Stimulated activated CD4-positive, alpha-beta T cell treated with anti-CD3 and anti-CD28 coated beads, Interleukin-4, amount 100 ng/mL, for 4 hours (primary cell): ENCODE data around the gene SVBP.
A peak's percentile ranks its signal among the peaks of the same experiment; 100 is the strongest.
"Not testable (repeated sequence)": the region's sequence is repeated elsewhere in the genome, so short reads cannot be mapped to it uniquely, and the experiment has no call there.

Source experiments
- DNase-seq, 2 experiments: peaks; one replicate each; pipeline ENCODE4 v3.0.0-alpha.2; 2020

Gene SVBP, protein sequence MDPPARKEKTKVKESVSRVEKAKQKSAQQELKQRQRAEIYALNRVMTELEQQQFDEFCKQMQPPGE

DNA sequence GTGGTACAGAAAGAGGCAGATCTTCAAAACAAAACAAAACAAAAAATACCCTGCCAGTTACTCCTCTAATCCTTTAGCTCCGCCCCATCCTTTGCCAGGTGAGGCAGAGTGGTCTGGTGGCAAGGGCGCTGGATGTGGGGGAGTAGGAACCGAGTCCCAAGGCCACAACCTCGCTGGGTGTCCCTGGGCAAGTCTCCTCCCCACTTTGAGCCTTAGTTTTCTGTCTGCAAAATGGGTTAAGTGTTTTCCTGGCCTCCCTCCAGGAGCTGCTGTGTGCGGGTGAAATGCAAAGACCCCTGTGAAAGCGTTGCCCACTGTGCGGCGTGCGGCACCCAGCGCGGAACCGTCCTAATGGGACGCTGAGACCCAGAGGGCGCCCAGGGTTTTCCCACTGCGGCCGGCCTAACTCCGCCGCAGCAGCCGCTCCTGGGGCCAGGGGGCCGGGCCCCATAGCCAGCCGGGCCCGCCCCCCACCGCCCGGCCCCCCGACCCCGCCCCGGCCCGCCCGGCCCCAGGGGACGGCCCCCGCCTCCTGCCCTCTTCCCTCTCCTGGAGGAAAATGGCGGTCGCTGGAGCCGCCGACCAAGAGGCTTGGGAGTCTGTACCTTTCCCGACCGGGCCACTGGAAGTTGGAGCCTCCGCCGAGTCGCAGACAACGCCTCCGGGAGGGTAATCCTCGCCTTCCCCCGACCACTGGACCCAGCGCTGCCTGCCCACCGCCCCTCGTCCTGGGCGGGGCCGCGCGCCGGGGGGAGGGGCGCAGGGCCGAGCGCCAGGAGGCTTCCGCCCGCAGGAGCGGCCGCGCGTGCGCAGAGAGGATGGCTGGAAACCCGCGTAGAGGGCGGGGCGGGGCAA is at the start of gene SVBP, which contains the start of gene ERMAP:
Gene SVBP, minus strand, starts transcription at position 813 of the 855 bp plus-strand sequence. CDS start 853 bp downstream, outside the sequence.
Gene ERMAP, plus strand, starts transcription at position 538 of the 855 bp plus-strand sequence. CDS start 13,327 bp downstream, outside the sequence.
- peak; percentile 91 to 98 for DNase-seq

DNA sequence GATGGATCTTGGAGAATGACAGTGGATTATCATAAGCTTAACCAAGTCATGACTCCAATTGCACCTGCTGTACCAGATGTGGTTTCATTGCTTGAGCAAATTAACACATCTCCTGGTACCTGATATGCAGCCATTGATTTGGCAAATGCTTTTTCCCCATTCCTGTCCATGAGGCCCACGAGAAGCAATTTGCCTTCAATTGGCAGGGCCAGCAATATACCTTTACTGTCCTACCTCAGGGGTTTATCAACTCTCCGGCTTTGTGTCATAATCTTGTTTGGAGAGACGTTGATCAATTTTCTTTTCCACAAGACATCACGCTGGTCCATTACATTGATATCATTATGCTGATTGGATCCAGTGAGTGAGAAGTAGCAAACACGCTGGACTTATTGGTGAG is 49.4 kb upstream of the SVBP start:
- no peak for DNase-seq

DNA sequence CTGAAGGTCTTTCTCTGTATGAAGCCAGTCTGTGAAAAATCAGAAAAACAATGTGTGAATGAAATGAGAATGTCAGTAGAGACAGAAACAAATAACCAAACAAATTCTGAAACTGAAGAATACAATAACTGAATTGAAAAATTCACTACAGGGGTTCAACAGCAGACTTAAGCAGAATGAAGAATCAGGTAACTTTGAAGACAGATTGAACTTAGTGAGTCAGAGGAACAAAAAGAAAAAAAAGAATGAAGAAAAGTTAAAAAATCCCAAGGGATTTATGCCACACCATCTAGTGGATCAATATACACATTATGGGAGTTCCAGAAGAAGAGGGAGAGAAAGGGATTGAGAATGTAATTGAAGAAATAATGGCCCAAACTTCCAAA is 43.8 kb upstream of the SVBP start:
- no peak for DNase-seq

DNA sequence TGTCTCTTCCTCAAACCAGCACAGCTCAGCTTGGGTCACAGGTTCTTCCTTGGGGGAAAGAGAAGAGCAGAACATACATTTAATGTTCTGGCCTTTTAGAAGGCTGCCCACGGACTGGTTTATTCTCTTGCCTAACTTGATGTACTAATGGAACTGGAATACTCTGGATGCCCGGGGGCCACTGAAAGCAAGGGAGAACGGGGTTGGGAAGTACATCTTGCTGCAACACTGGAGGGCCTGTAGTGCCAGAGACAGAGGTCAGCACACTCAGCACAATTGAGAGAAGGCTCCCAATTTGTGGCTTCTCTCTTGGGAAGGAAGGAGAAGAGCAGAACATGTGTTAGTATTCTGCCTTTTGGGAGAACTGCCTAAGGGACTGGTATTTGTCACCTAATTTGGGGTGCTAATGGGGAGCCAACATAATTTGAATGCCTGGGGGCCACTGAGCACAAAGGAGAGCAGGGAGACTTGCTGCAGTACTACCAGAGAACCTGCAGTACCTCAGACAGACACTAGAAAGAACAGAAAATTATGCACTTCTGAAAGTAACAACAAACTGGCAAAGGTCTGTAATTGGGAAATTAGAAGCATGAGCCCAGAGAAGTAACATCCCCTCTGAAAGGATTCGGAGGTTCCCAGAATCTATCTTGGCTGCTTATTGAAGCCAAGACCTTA is 43.3 kb upstream of the SVBP start:
- DNase-seq, result no peak

DNA sequence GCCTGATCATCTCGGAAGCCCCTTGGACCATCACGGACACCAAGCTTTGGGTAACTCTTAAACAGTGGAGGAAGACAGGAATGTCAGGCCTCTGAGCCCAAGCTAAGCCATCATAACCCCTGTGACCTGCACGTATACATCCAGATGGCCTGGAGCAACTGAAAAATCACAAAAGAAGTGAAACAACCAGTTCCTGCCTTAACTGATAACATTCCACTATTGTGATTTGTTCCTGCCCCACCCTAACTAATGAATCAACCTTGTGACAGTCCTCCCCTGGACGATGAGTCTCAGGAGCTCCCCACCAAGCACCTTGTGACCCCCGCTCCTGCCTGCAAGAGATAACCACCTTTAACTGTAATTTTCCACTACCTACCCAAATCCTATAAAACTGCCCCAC is 42.2 kb upstream of the SVBP start:
- not testable (repeated sequence) for DNase-seq

DNA sequence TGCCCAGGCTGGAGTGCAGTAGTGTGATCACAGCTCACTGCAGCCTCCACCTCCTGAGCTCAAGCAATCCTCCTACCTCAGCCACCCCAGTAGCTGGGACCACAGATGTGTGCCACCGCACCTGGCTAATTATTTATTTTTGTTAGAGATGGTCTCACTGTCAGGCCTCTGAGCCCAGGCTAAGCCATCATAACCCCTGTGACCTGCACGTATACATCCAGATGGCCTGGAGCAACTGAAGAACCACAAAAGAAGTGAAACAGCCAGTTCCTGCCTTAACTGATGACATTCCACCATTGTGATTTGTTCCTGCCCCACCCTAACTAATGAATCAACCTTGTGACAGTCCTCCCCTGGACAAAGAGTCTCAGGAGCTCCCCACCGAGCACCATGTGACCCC is 39.4 kb upstream of the SVBP start:
- not testable (repeated sequence) for DNase-seq

DNA sequence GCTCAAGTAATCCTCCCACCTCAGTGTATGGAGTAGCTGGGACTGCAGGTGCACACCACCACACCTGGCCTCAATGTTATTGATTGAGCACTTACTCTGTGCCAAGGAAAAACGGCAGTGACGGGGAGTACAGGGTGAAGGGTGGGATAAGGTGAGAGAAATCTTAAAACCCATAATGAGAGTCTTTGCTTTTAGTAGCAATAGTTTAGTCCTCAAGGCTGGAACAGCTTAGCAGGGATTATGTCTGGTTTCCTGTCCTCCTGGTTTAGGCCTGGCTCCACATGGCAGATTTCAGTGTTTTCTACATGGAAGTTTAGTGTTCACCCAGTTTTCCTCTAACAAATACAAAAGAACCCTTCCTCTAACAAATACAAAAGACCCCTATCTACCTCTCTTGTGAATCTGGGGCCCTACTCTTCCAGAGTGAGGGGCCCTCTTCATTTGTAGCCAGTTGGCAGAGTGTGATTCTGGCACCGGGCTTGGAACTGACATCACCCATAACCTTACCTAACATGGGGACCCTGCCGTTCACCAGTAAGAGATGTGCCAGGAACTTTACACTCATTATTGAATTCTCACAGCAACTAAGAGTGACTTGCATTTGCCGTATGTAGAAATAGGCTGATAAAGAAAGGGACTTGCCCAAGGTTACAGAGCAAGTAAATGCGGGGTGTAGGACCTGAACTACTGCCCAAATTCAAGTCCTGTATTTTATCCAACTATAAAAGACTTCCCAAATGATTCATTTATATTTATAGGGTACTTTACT is 36.1 kb upstream of the SVBP start:
- DNase-seq, result no peak

DNA sequence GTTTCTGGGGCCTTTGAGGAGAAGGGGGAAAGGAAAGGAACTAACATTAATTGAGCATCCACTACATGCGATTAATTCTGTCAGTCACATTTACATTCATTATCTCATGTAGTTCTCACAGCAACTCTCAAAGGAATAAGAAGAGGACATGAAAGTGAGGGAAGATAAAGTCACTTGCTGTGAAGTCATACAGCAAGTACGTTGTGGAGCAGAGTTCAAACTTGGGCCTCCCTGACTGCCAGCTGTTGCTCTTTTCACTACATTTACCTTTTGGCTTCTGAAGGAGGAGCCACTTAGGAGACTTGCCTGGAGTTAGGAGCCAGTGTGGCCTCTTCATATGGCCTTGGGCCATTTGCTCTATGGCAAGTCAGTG is 35.4 kb upstream of the SVBP start:
- DNase-seq, result no peak

DNA sequence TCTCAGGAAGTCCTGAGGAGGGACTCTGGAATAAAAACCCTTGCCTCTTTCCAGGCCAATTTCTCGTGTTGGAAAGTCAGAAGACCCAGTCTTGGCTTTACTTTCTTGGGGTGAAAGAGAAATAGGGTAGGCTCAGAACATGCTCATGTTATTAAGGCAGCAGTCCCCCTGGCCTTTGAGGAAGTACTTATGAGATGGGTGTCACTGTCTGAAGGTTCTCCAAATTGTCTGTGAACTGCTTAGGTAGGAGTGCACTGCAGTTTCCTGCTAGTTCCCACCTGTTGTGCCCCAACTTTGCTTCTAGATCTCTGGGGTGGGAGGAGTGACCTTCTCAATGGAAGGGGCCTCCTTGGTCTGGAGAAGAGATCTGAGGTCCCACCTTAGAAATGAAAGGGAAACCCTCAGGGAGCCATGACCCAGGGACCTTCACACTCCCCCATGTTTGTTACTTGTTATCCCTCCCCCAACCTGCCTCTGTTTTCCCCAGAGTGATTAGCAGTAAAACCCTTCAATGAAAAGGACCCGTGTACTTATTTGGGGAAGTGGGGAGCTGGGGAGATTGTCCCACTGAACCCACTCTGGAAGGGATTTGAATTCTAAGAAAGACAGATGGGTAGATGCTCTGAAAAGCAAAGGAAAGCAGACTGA is 34.9 kb upstream of the SVBP start:
- no peak for DNase-seq

DNA sequence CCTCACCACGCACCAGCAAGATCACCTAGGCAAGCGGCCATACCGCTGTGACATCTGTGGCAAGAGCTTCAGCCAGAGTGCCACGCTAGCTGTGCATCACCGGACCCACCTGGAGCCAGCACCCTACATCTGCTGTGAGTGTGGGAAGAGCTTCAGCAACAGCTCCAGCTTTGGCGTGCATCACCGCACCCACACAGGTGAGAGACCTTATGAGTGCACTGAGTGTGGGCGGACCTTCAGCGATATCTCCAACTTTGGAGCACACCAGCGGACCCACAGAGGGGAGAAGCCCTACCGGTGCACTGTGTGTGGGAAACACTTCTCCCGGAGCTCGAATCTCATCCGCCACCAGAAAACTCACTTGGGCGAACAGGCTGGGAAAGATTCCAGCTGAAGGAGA is 34.2 kb upstream of the SVBP start:
- no peak for DNase-seq

DNA sequence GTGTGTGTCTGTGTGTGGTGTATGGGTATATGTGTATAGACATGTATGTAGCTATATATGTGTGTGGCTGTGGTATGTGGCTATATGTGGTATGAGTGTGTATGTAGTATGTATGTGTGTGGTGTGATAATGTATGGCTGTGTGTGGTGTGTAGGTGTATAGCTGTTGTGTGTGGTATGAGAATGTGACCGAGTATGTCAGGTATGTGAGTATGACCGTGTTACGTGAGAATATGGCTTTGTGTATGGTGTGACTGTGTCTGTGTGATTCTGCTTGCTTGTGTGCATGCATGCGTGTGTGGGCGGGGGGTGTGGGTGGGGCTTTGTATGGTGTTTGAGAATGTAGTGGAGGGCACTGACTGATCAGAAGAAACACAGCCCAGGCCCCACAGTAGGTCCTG is 32.7 kb upstream of the SVBP start:
- DNase-seq, result no peak

DNA sequence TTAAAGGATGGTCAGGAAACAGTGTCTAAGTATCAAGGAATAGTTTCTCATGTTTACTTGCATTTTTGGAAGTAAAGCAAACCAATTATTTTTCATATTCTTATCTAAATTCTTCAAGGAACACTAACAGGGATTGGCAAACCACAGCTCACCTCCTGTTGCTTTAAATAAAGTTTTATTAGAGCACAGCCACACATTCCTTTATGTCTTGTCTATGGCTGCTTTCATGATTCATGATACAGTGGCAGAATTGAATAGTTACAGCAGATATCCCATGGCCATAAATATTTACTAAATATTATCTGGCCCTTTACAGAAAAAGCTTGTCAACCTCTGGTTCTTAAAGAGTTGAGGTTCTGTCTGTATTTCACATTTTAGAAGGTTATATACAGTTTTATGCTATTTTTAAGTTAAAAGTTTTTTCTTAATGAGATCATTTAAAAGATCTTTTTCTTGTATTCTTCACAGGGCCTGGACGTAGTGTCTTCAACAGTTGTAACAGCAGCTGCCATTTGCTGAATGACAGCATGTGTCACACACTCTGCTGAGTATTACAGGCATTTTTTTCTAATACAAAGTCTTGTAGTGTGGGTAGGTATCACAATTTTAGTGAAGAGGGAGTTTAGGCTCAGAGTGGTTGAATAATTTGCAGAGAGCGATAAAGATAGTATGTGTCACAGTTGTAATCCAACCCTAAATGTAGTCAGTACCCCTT is 31.8 kb upstream of the SVBP start:
- no peak for DNase-seq

DNA sequence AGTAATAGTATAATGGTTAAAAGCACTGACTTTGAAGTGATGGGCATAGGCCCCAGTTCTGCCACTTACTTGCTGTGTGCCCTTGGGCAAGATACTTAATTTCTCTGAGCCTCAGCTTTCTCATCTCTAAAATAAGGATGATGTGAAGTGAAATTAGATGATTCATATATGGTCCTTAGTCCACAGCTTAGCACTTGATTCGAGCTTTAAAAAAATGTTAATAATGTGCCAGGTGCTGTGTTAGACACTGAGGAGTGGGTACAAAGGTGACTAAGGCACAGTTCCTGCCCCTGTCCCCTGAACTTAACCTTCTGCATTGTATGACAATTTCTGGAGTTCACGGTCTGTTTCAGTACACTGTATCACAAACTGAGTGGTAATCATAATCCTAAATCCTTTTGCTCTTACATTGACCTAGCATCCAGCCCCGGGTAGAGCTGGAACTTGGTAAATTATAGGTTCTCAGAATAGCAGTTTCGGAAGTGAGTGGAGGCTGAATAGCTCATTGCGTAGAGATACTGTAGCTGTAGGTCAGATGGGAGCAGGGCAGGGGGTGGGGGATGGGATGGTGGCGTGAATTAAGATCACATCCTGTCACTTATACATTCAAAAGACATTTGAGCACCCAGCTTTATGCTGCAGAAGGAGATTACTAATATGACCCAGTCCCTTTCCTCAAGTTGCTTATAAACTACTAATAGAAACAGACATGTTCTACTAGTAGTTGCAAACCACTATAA is 30.7 kb upstream of the SVBP start:
- DNase-seq, result no peak

DNA sequence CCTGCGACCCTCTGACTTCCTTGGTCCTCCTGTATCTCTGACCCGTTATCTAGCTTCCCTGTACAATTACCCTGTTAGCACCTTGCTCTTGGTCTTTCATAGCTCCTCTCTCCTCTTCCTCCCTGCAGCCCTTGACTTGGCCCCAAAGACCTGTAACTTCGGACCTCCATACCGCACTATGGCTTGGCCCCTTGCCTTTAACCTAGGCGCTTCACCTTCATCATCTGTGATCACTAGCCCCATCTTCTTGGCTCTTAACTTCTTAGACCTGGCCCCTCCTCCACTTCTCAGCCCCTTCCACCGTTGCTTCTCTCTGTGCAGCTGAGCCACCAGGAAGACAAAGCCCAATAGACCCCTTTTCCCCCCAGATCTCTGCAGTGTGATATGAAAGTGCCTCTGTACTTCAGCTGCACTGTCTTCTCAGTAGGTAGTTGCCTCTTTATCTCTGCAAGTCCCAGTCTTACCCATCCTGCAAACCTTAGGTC is 30.0 kb upstream of the SVBP start:
- DNase-seq, result no peak

DNA sequence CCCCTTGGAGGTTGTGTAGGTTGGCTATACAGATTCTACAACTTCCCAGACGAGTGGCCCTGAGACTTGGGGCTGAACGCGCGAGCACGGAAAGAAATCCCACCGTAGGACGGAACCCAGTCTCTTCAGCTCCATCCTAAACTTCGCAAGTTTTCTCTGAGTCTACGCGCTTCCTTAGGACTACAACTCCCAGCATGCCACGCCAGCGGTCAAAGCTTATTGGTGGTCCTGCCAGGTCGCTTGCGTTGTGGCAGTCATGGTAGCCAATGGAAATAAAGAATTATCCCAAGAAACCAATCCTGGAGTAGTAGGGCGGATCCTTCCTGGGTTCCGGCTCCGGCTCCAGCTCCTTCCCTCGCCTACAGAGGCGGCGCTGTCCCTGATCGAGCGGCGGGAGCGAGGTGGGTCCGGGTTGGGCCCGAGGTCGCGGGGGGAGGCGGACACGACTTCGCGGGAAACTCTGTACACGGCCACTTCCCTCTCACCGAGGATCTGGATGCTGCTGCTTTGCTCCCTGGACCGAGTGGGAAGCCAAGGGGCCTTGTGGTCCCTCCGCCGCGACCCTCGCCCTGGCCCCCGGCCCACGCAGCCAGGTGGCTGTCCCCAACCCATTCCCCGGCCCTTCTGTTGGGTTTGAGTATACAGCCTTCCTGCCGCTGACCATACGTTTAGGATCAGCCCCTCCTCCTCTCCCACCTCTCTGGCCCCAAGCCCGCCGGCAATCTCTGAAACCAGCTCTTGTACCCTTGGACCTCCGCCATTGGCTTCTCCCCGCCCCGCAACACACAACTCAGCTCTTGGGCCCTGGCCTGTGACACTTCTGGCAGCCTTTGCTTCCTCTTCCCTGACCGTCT is 29.3 kb upstream of the SVBP start, which contains the start of gene ZNF691:
Gene ZNF691, plus strand, starts transcription at position 357 of the 854 bp plus-strand sequence. CDS start 3,046 bp downstream, outside the sequence.
- DNase-seq, result peak; percentile 78 to 90

DNA sequence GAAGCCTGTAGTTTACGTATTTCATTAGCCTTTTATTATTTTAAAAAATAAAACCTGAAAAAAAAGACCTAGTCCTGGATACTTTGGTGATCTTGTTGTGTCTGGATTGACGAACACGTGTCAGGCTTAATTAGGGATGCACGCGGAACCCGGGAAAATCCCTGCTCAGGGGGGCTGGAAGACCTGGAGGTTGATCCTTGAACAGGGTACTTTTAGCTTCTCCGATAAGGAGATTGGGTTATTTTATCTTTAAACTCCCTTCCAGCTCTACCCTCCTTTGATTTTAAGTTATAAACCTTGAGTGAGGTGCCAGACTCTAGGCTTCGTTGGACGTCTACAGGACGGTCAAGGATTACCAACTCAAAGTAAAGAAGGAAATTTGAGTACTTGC is 28.7 kb upstream of the SVBP start:
- no peak for DNase-seq

DNA sequence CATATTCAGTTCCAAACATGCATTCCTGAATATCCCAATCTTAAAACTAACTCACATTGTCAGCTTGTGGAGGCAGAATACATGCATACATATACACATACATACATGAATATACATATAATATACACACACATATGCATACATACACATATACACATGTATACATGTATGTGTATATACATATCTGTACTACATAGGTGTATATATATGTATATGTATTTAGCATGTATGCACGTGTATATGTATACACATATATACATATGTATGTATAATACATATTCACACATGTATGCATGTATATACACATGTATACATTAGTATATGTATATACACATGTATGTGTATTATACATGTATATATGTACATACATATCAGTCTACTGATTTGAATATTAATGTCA is 28.0 kb upstream of the SVBP start:
- no peak for DNase-seq

DNA sequence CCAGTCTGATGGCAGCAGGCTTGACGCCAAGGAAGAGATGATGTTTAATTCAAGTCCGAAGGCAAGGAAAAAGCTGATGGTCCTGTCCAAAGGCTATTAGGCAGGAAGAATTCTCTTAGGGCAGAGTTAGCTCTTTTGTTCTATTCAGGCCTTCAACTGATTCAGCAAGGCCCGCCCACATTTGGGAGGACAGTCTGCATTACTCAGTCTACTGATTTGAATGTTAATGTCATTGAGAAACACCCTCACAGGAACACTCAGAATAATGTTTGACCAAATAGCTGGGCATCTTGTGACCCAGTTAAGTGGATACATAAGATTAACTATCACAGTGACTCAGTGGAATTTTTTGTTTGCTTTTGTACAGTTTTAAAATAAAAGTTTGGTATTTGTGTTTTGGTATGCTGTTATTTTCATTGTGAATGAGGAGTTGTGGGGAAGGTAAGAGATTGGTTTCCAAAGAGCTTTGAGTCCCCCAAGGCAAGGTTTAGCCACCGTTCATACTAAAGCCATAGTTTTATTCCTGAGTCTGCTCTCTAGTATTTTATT is 27.5 kb upstream of the SVBP start:
- no peak for DNase-seq

DNA sequence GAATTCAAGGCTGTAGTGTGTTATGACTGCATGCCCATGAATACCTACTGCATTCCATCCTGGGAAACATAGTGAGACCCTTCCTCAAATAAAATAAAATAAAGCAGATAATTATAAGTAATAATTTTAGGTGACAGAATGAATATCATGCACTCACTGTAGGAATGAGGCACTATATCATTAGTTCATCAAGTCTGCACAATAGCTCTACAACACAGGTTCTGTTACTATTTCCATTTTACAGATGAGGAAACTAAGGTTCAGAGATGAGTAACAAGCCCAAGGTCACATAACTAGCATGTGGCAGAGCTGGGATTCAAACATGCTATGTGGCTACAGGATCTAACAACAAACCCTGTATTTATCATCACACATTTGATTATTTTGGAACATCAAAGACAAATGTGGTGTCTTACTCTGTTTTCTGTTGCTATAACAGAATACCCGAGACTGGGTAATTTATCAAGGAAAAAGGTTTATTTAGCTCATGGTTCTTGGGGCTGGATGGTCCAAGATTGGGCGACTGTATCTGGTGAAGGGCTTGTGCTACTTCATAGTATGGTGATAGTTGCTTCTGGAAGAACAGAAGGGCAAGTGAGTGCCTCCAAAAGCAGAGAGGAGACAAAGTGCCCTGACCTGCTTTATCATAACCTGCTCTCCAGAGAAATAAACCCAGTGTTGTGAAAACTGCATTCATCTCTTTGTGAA is 24.4 kb upstream of the SVBP start:
- no peak for DNase-seq
